GM23338 (cell line): Measurements from ENCODE around the gene GPAT2. TPM values are rescaled to one million over a fixed set of nuclear protein-coding genes. Genes with fewer than 3 reads are reported as not detected.

Experiments
- ATAC-seq: fragments of 200-7000 bp; cut with Tn5 transposase; 3 replicates; pipeline ENCODE4 v1.9.1; 2020
- DNase-seq: peaks from one replicate; pipeline ENCODE4 v3.0.0-alpha.2; 2015; ENCODE audit warnings: low spot score
- H2AFZ ChIP-seq: fragments of 200-600 bp; sonication (generic); 2 replicates; pipeline ENCODE4 v1.8.0; 2016; ENCODE audit warnings: antibody characterized with exemption, mild to moderate bottlenecking, moderate library complexity
- H3F3A ChIP-seq: fragments of 200-600 bp; sonication (generic); replicated peaks from 2 replicates; pipeline ENCODE4 v1.8.0; 2017; ENCODE audit warnings: antibody characterized with exemption, mixed run types, low read depth
- H3K27ac ChIP-seq: fragments of 200-600 bp; sonication (generic); 2 replicates; pipeline ENCODE4 v1.6.1; 2016; ENCODE audit warnings: low read depth
- H3K27me3 ChIP-seq: fragments of 200-600 bp; sonication (generic); 2 replicates; pipeline ENCODE4 v1.8.0; 2016; ENCODE audit warnings: mild to moderate bottlenecking, mixed run types, moderate library complexity; ENCODE audit not compliant: insufficient read depth
- H3K36me3 ChIP-seq: fragments of 200-600 bp; sonication (generic); 2 replicates; pipeline ENCODE4 v1.8.0; 2016; ENCODE audit warnings: mild to moderate bottlenecking; ENCODE audit not compliant: insufficient read depth
- H3K4me1 ChIP-seq: fragments of 200-600 bp; sonication (generic); 2 replicates; pipeline ENCODE4 v1.8.0; 2016; ENCODE audit warnings: mild to moderate bottlenecking, moderate library complexity; ENCODE audit not compliant: insufficient read depth
- H3K4me2 ChIP-seq: fragments of 200-600 bp; sonication (generic); 2 replicates; pipeline ENCODE4 v1.7.1; 2017; ENCODE audit warnings: mixed run types
- H3K4me3 ChIP-seq: fragments of 200-600 bp; sonication (generic); 2 replicates; pipeline ENCODE4 v1.6.1; 2016; ENCODE audit warnings: mixed run types
- H3K79me2 ChIP-seq: fragments of 200-600 bp; sonication (generic); replicated peaks from 2 replicates; pipeline ENCODE4 v1.8.0; 2017; ENCODE audit warnings: mild to moderate bottlenecking; ENCODE audit not compliant: insufficient read depth
- H3K9me2 ChIP-seq: fragments of 200-600 bp; sonication (generic); 2 replicates; pipeline ENCODE4 v1.8.0; 2017; ENCODE audit not compliant: insufficient read depth
- H4K20me1 ChIP-seq: fragments of 200-600 bp; sonication (generic); replicated peaks from 2 replicates; pipeline ENCODE4 v1.8.0; 2017; ENCODE audit warnings: mild to moderate bottlenecking; ENCODE audit not compliant: insufficient read depth
- H3K27ac Mint-ChIP-seq: 2 replicates; pipeline ENCODE4 v1.8.0; 2020; ENCODE audit warnings: inconsistent platforms, mild to moderate bottlenecking, moderate library complexity, mixed read lengths
- H3K27me3 Mint-ChIP-seq: 3 replicates; pipeline ENCODE4 v1.8.0; 2022; ENCODE audit warnings: low read depth, mild to moderate bottlenecking, moderate library complexity, mixed read lengths, inconsistent platforms; ENCODE audit not compliant: insufficient read depth, poor library complexity
- H3K36me3 Mint-ChIP-seq: 3 replicates; pipeline ENCODE4 v1.8.0; 2021; ENCODE audit warnings: low read depth, mild to moderate bottlenecking, inconsistent platforms, moderate library complexity, mixed read lengths
- H3K4me1 Mint-ChIP-seq: 3 replicates; pipeline ENCODE4 v1.8.0; 2020; ENCODE audit warnings: mild to moderate bottlenecking, inconsistent platforms, mixed read lengths
- H3K4me3 Mint-ChIP-seq: 3 replicates; pipeline ENCODE4 v1.8.0; 2021; ENCODE audit warnings: moderate library complexity, mild to moderate bottlenecking, inconsistent platforms, mixed read lengths
- H3K9me3 Mint-ChIP-seq: 3 replicates; pipeline ENCODE4 v1.8.0; 2020; ENCODE audit warnings: moderate library complexity, mild to moderate bottlenecking, inconsistent platforms, mixed read lengths
- CREB1 ChIP-seq: fragments of 250-450 bp; sonication (Bioruptor Pico); IDR thresholded peaks from 2 replicates; pipeline ENCODE4 v1.5.0; 2020; ENCODE audit warnings: low read depth, mild to moderate bottlenecking, moderate library complexity
- CTCF ChIP-seq, 2 experiments: fragments of 200-600 bp in 1 of 2; sonication (generic) in 1 of 2; conservative IDR thresholded peaks; 2 replicates each; pipeline versions ENCODE4 v1.5.1 to v1.6.1; 2016 to 2017; ENCODE audit warnings: antibody characterized with exemption in 2 of 2, low read depth in 2 of 2, mild to moderate bottlenecking in 2 of 2, moderate library complexity in 1 of 2
- ETS1 ChIP-seq: IDR thresholded peaks from 2 replicates; pipeline ENCODE4 v1.6.1; 2016; ENCODE audit warnings: antibody characterized with exemption
- EZH2 ChIP-seq: fragments of 200-600 bp; sonication (generic); IDR thresholded peaks from one replicate; pipeline ENCODE4 v1.8.0; 2017; ENCODE audit warnings: antibody characterized with exemption, mild to moderate bottlenecking, low read depth; ENCODE audit not compliant: unreplicated experiment
- EZH2phosphoT487 ChIP-seq: fragments of 200-600 bp; sonication (generic); IDR thresholded peaks from one replicate; pipeline ENCODE4 v1.8.1; 2018; ENCODE audit warnings: antibody characterized with exemption; ENCODE audit not compliant: unreplicated experiment
- JUNB ChIP-seq: IDR thresholded peaks from one replicate; pipeline ENCODE4 v1.6.1; 2016; ENCODE audit warnings: antibody characterized with exemption; ENCODE audit not compliant: unreplicated experiment
- NANOG ChIP-seq: IDR thresholded peaks from 2 replicates; pipeline ENCODE4 v1.6.1; 2016; ENCODE audit warnings: antibody characterized with exemption, borderline replicate concordance
- POLR2AphosphoS5 ChIP-seq: IDR thresholded peaks from 2 replicates; pipeline ENCODE4 v1.6.1; 2016; ENCODE audit warnings: antibody characterized with exemption, low read depth
- REST ChIP-seq: IDR thresholded peaks from one replicate; pipeline ENCODE4 v1.6.1; 2018; ENCODE audit warnings: antibody characterized with exemption; ENCODE audit not compliant: unreplicated experiment
- STAT1 ChIP-seq: IDR thresholded peaks from one replicate; pipeline ENCODE4 v1.6.1; 2016; ENCODE audit warnings: antibody characterized with exemption; ENCODE audit not compliant: unreplicated experiment
- ZNF114 ChIP-seq: fragments of 250-450 bp; sonication (Bioruptor Pico); IDR thresholded peaks from 2 replicates; pipeline ENCODE4 v1.5.0; 2020; ENCODE audit warnings: mild to moderate bottlenecking, moderate library complexity
- ZNF331 ChIP-seq: fragments of 250-450 bp; sonication (Bioruptor Pico); IDR thresholded peaks from 2 replicates; pipeline ENCODE4 v1.5.0; 2020; ENCODE audit warnings: low read depth, mild to moderate bottlenecking, moderate library complexity
- ZNF462 ChIP-seq: fragments of 250-450 bp; sonication (Bioruptor Pico); IDR thresholded peaks from 2 replicates; pipeline ENCODE4 v1.5.0; 2020; ENCODE audit warnings: mild to moderate bottlenecking, moderate library complexity
- polyA plus RNA-seq: library from polyadenylated mRNA; unstranded; fragments of >200 nt; fragmentation: Nextera tagmentation; extraction: Ambion mirVana; gene quantifications from 2 replicates; pipeline ENCODE4 v1.2.1, GENCODE V29; 2016
- total RNA-seq: library from RNA; depleted of rRNA; stranded (reverse); fragments of >200 nt; shearing (Covaris generic); gene quantifications from 2 replicates; pipeline ENCODE4 v1.2.3, GENCODE V29; 2014

GPAT2 gene
- total and polyA plus RNA-seq, 2 experiments from 2014 or later: 1.6 to 2.2 TPM

GRCh38 chr2:96073170-96073775 lies 38.6 kb upstream of the GPAT2 start (continued):
- TF ChIP-seq ZNF462 (CRISPR knock-in tag) (no peak), ZNF331 (CRISPR knock-in tag) (no peak)

GRCh38 chr2:96072746-96073145 lies 38.0 kb upstream of the GPAT2 start:
- peaks cover 3% of the 10 kb centered on the region for H3K4me1 Mint-ChIP-seq
- Histone ChIP-seq H3K9me2 (no peaks in the 10 kb centered on the region), H3K36me3 (no peaks in the 10 kb centered on the region), H3K4me1 (no peaks in the 10 kb centered on the region), H3K4me3 (no peak overlapping the region), H3K27me3 (no peaks in the 10 kb centered on the region), H2AFZ (no peak overlapping the region), H3F3A (no peaks in the 10 kb centered on the region), H4K20me1 (no peaks in the 10 kb centered on the region), H3K79me2 (no peaks in the 10 kb centered on the region), H3K4me2 (no peak overlapping the region), H3K27ac (no peak overlapping the region)
- peaks cover 3% of the 10 kb centered on the region for H3K27me3 Mint-ChIP-seq
- no peaks in the 10 kb centered on the region for H3K9me3 Mint-ChIP-seq
- no peak for ATAC-seq
- no peak for DNase-seq
- no peaks in the 10 kb centered on the region for H3K36me3 Mint-ChIP-seq
- H3K4me3 Mint-ChIP-seq: no peak overlapping the region
- no peak overlapping the region for H3K27ac Mint-ChIP-seq
- TF ChIP-seq ETS1 (no peak), ZNF114 (CRISPR knock-in tag) (no peak), CTCF (conservative IDR thresholded peaks at IDR 0.05; ENCODE audit: low read depth in 2 of 2) (no peak), REST (no peak), CREB1 (CRISPR knock-in tag) (no peak), JUNB (no peak), ZNF331 (CRISPR knock-in tag) (no peak), EZH2 (no peak), STAT1 (no peak), POLR2AphosphoS5 (no peak), NANOG (no peak), EZH2phosphoT487 (no peak)
